K562 (cell line): ENCODE results near the gene BMAL1. TPM values are rescaled to one million over a fixed set of nuclear protein-coding genes. Genes with fewer than 3 reads are reported as not detected.

ENCODE experiments used
- BACH1 ChIP-seq: fragments of 200-800 bp; sonication (Bioruptor generic); IDR thresholded peaks from 2 replicates; pipeline ENCODE4 v1.6.1; 2016; ENCODE audit warnings: missing genetic modification characterization, missing compliant biosample characterization
- MGA ChIP-seq: fragments of 450-650 bp; IDR thresholded peaks from 2 replicates; pipeline ENCODE4 v1.6.1; 2016; ENCODE audit warnings: mild to moderate bottlenecking, moderate library complexity
- NFIC ChIP-seq: fragments of 450-650 bp; IDR thresholded peaks from 2 replicates; pipeline ENCODE4 v1.6.1; 2017; ENCODE audit warnings: mild to moderate bottlenecking, inconsistent platforms
- RFX1 ChIP-seq: fragments of 450-650 bp; IDR thresholded peaks from 2 replicates; pipeline ENCODE4 v1.6.1; 2016; ENCODE audit warnings: mild to moderate bottlenecking, moderate library complexity
- polyA plus RNA-seq, 8 experiments: library from polyadenylated mRNA; depleted of rRNA in 4 of 8; stranded (reverse) in 5 of 8; unstranded in 3 of 8; fragments of >200 nt; fragmentation: Nextera tagmentation in 2 of 8; fragmentation: Illumina TruSeq in 1 of 8; extraction: Ambion mirVana in 2 of 8; extraction: Trizol in 1 of 8; gene quantifications; 2 replicates each; pipeline versions ENCODE4 v1.2.1 to v1.2.3, GENCODE V29; 2011 to 2014; ENCODE audit warnings: inconsistent platforms in 1 of 8, missing spikeins in 1 of 8
- total RNA-seq, 7 experiments: library from RNA; depleted of rRNA in 6 of 7; stranded (reverse); fragments of >200 nt in 6 of 7; fragmentation: Illumina TruSeq in 2 of 7; extraction: Trizol in 2 of 7; gene quantifications; 2 replicates each; pipeline versions ENCODE4 v1.2.1 to v1.2.3, GENCODE V29; 2011 to 2021; ENCODE audit warnings: low replicate concordance in 1 of 7

BMAL1 gene
- total and polyA plus RNA-seq, 9 of the 15 experiments (the other 6 are each of a cell fraction or from before 2014, with no cell fraction given) = 0.14 to 2.4 (median 0.64) TPM

GRCh38 chr11:13297917-13298356 lies 20.3 kb downstream of the BMAL1 start (continued):
- TF ChIP-seq MGA (no peak), BACH1 (tag) (no peak), NFIC (no peak), RFX1 (no peak)
